Muscle layer of duodenum (tissue), 2 donors: ENCODE measurements around the gene EPHB1.

Experiments used
- H3K27ac ChIP-seq: one replicate; pipeline ENCODE4 v1.7.0; 2013; ENCODE audit warnings: mild to moderate bottlenecking, low read length
- H3K27me3 ChIP-seq: one replicate; pipeline ENCODE4 v1.7.0; 2013; ENCODE audit warnings: low read depth, mild to moderate bottlenecking, control low read depth, low read length
- H3K36me3 ChIP-seq, 2 donors: one replicate each; pipeline ENCODE4 v1.7.0; 2013; ENCODE audit warnings: low read length in 2 of 2, control low read depth in 1 of 2, mild to moderate bottlenecking in 1 of 2; ENCODE audit not compliant: insufficient read depth in 2 of 2, control insufficient read depth in 1 of 2
- H3K4me1 ChIP-seq, 2 donors: one replicate each; pipeline ENCODE4 v1.7.0; 2013; ENCODE audit warnings: low read length in 2 of 2, mild to moderate bottlenecking in 2 of 2, control low read depth in 1 of 2, moderate library complexity in 1 of 2; ENCODE audit not compliant: insufficient read depth in 2 of 2, control insufficient read depth in 1 of 2
- H3K4me3 ChIP-seq, 2 donors: one replicate each; pipeline ENCODE4 v1.7.0; 2013; ENCODE audit warnings: low read length in 2 of 2, low read depth in 1 of 2, mild to moderate bottlenecking in 1 of 2
- H3K9me3 ChIP-seq, 2 donors: one replicate each; pipeline ENCODE4 v1.7.0; 2013; ENCODE audit warnings: low read length in 2 of 2, control low read depth in 1 of 2, mild to moderate bottlenecking in 1 of 2; ENCODE audit not compliant: control insufficient read depth in 1 of 2
- donor health status: healthy.

Gene EPHB1

DNA sequence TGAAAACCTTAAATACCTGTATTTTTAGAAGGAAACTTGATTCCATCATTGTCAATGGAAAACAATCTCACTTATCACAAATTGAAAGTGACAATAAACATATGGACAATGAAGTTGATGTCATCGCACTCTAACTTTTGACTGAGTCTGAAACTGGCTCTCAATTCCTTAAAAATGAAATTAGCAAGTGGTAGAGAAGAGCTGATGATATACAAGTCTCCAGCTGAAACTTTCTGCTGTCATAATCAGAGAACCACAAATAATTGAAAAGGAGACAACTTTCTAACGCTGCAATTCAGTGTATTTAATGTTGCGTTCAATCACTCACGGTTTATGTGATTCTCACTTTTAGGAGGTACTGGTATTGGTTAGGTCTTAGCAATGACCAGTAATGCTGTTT, 37.5 kb downstream of the EPHB1 start:
- no peaks in the 10 kb centered on the region for H3K4me1 ChIP-seq

DNA sequence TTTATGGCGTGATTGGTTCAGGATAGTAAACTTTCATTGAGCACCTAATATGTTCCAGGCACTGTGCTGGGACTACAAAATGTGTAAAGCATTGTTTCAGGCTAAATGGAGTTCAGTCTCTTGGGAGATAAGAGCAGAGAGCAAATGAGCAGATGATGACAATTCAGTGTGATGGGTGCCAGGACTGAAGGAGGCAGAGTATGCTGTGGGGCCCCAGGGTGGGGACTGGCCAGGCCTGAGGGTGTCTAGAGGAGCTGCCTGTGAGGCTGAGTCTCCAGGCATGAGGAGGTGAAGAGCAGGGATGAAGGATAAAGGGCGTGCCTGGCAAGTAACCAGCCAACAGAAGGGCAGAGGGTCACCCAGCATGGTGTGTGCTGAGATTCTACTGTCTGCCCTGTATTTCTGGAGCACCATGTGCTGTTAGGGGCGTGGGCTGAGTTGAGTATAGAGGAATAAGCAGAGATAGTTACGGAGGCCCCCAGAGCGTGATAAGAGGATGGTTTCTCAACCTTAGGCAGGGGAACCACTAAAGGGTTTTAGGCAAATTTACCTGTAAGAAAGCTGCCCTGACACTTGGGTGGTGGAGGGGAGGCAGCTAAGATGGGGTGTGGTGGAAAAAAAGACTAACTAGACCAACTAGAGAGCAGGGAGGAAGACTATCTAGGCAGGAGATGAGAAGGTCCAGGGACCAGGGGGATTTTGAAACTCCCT, 38.5 kb downstream of the EPHB1 start:
- Histone ChIP-seq H3K9me3 (no peaks in the 10 kb centered on the region), H3K27ac (no peak overlapping the region), H3K36me3 (no peaks in the 10 kb centered on the region), H3K4me1 (no peaks in the 10 kb centered on the region), H3K4me3 (no peak overlapping the region), H3K27me3 (no peaks in the 10 kb centered on the region)

More for the DNA sequence above, 37.5 kb downstream of the EPHB1 start:
- no peaks in the 10 kb centered on the region for H3K9me3 ChIP-seq
- no peak overlapping the region for H3K27ac ChIP-seq
- H3K36me3 ChIP-seq: no peaks in the 10 kb centered on the region
- no peaks in the 10 kb centered on the region for H3K27me3 ChIP-seq
- H3K4me3 ChIP-seq: no peak overlapping the region

DNA sequence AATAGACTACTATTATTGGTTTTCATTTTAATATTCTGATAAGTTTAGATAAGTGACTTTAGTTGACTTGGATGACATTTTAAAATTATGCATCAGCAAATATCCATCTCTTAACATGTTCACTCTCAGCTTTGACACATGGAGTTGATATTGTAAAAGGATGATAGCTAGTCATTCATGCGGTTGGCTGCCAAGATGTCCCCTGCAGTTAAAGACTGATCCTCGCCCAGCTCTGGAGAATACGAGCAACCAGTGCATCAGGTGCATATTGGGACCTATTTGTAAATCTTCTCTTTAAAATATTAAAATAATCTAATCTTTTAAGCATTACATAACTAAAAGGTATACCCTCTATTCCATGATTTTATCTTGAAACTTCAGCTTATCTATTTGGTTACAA, 41.9 kb downstream of the EPHB1 start:
- Histone ChIP-seq H3K4me1 (no peaks in the 10 kb centered on the region), H3K9me3 (no peaks in the 10 kb centered on the region), H3K36me3 (no peaks in the 10 kb centered on the region), H3K27me3 (no peaks in the 10 kb centered on the region), H3K4me3 (no peak overlapping the region), H3K27ac (no peak overlapping the region)

DNA sequence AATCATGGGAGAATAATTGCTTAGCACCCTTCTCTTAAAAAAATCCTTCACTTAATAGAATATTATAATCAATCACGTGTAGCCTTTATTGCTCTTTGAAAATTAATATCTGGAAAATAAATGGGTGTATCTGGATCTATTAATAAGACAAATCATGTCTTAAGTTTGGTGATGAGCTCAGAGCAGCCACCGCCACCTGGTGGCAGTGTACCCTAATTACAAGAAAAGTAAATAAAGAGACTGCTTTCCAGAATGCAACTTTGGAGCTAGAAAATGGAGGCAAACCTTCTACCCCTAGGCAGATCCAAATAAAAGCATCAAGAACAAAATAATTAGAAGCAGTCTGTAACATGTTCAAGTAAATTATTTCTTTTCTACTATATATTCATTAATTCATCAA, 43.5 kb downstream of the EPHB1 start:
- no peaks in the 10 kb centered on the region for H3K27me3 ChIP-seq
- no peaks in the 10 kb centered on the region for H3K4me1 ChIP-seq
- peaks cover 0 to 4% of the 10 kb centered on the region in 2 donors for H3K9me3 ChIP-seq
- H3K36me3 ChIP-seq: no peaks in the 10 kb centered on the region
- H3K27ac ChIP-seq: no peak overlapping the region
- H3K4me3 ChIP-seq: no peak overlapping the region

DNA sequence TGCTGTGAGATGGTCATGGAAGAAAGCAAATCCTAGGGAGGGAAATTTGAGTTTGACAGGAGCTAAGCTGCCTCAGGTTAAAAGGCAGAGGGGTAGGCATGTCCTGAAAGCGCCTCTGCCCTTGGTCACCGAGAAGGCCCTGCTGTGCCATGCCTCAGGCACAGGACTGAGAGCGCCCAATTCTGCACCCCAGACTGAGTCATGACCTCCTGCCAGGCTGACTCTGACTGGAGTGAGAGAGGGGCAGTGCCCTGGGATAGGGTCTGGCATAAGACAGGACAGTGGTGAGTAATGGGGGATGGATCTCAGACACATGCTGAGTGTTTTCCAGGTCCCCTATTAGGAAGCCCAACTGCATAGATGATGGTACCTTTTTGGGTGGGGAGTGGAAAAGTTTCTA, 44.4 kb downstream of the EPHB1 start:
- Histone ChIP-seq H3K9me3 (peaks cover 0 to 8% of the 10 kb centered on the region in 2 donors), H3K36me3 (no peaks in the 10 kb centered on the region), H3K27me3 (no peaks in the 10 kb centered on the region), H3K27ac (no peak overlapping the region), H3K4me3 (no peak overlapping the region), H3K4me1 (no peaks in the 10 kb centered on the region)

DNA sequence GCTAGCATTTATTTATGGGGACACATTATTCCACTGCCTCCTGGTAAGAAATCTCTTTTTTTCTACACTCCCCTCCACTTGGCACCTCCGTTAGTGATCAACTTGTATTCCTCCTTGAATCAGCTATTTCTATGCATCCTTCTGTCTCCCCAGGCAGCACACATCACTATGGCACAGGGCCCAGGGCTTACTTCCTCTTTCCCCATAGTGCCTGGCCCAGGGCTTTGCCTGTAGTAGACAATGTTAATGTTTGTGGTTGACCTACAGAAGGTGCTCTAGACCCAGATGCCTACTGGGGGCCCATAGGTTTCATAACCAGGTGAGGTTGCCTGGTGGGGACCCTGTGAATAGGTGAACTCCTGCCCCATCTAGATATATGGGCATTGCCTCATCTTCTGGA, 44.9 kb downstream of the EPHB1 start:
- Histone ChIP-seq H3K4me1 (no peaks in the 10 kb centered on the region), H3K36me3 (no peaks in the 10 kb centered on the region), H3K9me3 (peaks cover 0 to 8% of the 10 kb centered on the region in 2 donors), H3K27me3 (no peaks in the 10 kb centered on the region), H3K27ac (no peak overlapping the region), H3K4me3 (no peak overlapping the region)

DNA sequence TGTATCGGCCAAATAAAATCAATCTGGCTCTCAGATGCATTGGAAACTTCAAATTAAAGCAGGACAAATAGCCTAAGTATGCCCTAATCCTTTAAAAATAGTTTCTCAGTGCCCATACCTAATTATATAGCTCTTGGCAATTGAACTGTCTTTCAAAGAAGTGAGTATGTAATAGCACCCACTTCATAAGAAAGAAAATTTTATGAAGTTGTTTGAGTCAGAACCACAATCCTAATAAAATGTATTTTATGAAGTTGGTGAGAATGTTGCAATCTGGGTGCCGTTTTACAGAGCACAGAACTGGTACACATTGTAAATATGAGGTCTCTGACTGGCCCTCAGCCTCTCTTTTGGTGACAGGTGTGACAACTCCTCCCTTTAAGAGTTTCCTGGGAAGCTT, 45.4 kb downstream of the EPHB1 start:
- Histone ChIP-seq H3K27ac (no peak overlapping the region), H3K9me3 (peaks cover 0 to 8% of the 10 kb centered on the region in 2 donors), H3K36me3 (no peaks in the 10 kb centered on the region), H3K4me1 (no peaks in the 10 kb centered on the region), H3K27me3 (no peaks in the 10 kb centered on the region), H3K4me3 (no peak overlapping the region)

DNA sequence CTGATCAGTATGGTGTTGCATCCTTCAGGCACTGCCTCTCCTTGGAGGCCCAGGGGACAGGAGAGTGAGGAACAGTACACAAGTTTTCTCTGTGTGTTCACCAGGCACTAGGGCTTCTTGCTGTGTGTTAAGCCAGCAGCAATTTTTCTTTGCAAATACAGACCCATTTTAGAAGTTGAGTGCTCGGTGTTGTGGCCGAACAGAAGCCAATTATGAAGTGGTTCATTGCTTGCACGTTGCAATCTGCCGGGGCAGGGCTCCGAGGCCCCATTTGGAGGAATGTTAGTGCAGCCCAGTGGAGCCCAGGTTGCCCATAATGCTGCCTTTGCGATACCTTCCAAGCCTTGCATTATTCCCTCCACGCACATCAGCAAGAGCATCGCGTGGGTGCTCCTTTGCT, 51.0 kb downstream of the EPHB1 start:
- peaks cover 0 to 8% of the 10 kb centered on the region in 2 donors for H3K9me3 ChIP-seq
- no peak overlapping the region for H3K4me3 ChIP-seq
- H3K36me3 ChIP-seq: no peaks in the 10 kb centered on the region
- H3K4me1 ChIP-seq: no peaks in the 10 kb centered on the region
- H3K27me3 ChIP-seq: no peaks in the 10 kb centered on the region
- H3K27ac ChIP-seq: no peak overlapping the region

DNA sequence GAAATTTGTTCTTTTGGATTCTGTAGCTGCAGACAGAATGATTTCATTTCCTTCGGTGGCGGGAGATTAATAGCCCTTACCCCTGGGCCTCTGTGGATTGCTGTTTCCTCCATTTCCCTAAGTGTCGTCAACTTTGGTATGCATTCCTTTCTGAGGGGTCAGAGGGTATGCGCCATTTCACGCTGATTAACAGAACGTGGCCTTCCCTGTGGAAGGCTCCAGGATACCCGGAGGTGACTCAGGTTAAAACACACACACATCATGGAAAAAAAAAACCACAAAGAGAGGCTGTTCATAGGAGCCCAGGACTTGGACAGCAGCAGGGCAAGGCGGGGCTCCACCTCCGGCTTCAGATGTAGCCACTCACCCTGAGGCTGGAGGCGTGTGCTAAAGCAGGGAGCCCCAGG, 51.9 kb downstream of the EPHB1 start:
- no peaks in the 10 kb centered on the region for H3K36me3 ChIP-seq
- H3K9me3 ChIP-seq: peaks cover 0 to 8% of the 10 kb centered on the region in 2 donors
- no peak overlapping the region for H3K27ac ChIP-seq
- H3K4me3 ChIP-seq: no peak overlapping the region
- no peaks in the 10 kb centered on the region for H3K4me1 ChIP-seq
- no peaks in the 10 kb centered on the region for H3K27me3 ChIP-seq

DNA sequence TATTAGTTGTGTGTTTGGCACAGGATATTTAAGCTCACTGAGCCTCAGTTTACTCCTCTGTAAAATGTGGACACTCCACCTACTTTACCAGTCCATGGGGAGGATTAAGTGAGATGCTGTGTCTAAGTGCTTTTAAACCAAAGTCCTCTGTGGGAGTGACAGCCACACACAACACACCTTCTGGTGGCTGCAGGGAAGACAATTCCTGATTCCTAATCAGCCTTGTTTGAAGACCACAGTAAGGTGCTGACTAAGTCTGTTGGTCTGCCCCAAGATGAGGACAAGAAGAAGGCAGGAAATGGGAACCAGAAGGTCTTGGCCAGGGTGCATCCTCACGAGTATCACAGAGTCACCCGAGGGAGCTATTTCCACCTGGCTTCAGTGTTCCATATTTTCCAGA, 52.3 kb downstream of the EPHB1 start:
- Histone ChIP-seq H3K27ac (no peak overlapping the region), H3K4me3 (no peak overlapping the region), H3K36me3 (no peaks in the 10 kb centered on the region)

DNA sequence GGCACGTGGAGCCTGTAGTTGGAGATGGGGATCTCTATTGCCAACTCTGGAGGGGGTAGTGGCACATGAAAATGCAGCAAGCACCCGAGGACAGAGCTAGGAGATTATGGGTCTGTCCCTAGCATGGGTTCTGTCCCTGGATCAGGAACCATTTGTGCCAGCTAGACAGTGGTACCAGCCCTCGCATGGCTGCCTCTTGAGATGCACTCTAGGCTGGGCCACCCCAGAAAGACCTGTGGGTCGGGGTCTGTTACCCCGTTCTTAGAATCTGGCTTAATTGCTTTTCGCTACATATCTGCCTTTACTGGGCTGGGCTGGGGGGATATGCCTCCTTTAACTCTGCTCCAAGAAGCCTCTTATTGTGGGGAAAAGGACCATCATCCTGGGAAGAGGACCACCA, 54.5 kb downstream of the EPHB1 start:
- Histone ChIP-seq H3K27me3 (no peaks in the 10 kb centered on the region), H3K36me3 (no peaks in the 10 kb centered on the region), H3K9me3 (no peaks in the 10 kb centered on the region), H3K4me3 (no peak overlapping the region), H3K4me1 (no peaks in the 10 kb centered on the region), H3K27ac (no peak overlapping the region)

More for the DNA sequence above, 52.3 kb downstream of the EPHB1 start:
- no peaks in the 10 kb centered on the region for H3K27me3 ChIP-seq
- peaks cover 0 to 7% of the 10 kb centered on the region in 2 donors for H3K9me3 ChIP-seq
- H3K4me1 ChIP-seq: no peaks in the 10 kb centered on the region

DNA sequence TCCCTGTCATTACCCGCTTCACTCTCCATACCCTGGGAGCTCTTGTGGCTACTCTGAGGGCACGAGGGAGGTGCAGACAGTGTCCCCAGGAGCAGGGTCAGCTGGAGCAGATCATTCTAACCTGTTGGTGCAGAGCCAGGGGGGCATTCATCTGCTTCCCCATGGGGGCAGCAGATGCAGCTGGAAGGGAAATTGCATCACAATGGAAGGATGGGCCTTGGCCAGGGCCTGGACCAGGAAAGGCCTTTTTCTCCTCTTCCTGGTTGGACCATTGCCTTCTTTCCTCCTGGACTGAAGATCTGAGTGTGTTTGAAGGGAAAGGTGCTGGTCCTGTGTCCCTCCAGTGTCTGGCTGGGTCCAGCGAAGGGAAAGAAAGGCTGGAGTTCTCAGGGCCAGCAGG, 55.7 kb downstream of the EPHB1 start:
- no peaks in the 10 kb centered on the region for H3K9me3 ChIP-seq
- no peak overlapping the region for H3K4me3 ChIP-seq
- no peak overlapping the region for H3K27ac ChIP-seq
- no peaks in the 10 kb centered on the region for H3K36me3 ChIP-seq
- H3K27me3 ChIP-seq: no peaks in the 10 kb centered on the region
- no peaks in the 10 kb centered on the region for H3K4me1 ChIP-seq
